ENCODE measurements around the gene AGT.

Gene AGT

DNA sequence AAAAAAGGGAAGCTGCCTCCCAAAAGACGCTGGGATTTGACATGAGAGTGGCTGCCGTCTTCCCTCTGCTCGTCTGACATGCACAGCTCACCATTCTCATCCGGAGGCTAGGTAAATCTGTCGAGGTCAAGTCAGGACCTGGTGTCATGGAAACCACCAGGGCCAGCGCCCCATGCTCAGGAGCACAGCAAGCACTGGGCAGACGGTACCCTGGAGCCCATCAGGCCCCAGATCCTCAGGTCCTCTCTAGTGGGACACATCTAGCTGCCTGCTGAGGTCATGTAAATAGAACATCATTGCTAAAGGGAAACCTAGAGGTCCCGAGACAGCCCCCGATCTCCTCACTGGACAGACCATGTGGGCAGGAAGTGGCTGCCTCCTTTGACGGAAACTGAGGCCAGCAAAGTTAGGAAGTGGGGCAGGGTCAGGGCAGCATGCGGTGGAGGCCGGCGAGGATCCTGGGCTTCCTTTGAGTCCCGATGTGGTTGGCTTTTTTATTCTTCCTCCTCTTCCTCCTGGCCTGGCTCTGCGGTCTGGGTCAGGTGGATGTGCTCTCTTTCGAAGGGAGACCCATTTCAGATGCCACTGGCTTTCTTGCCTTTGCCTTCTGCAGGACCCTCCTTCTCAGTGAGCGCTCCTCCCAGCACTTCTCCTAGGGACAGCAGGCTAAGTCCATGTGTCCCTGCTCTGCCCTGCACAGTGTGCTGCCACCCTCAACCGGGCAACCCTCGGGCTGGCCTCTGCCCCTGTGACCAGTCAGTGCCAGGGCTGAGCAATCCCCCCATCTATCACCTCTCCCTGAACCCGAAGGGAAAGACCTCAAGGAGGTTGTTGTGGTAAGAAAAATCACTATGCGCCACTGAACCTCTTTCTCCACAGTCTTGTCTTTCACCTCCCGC is 5.9 kb downstream of the AGT start:
- Histone ChIP-seq H3K9me3 (ENCODE audit: control insufficient read depth, low read length) (no peaks in the 10 kb centered on the region), H3K4me3 (ENCODE audit: insufficient read depth, low read depth, low read length) (no peak overlapping the region), H3K27me3 (ENCODE audit: control insufficient read depth, insufficient read depth, low read length, poor library complexity, severe bottlenecking) (no peaks in the 10 kb centered on the region), H3K27ac (ENCODE audit: insufficient read depth, low read depth, low read length, poor library complexity, severe bottlenecking) (no peak overlapping the region), H3K4me1 (ENCODE audit: control insufficient read depth, insufficient read depth, low read length) (no peaks in the 10 kb centered on the region), H3K36me3 (ENCODE audit: control insufficient read depth, insufficient read depth, low read length) (no peaks in the 10 kb centered on the region)
- 88 to 90% methylated on average over 22 of the region's 22 CpGs for WGBS, 2 experiments

DNA sequence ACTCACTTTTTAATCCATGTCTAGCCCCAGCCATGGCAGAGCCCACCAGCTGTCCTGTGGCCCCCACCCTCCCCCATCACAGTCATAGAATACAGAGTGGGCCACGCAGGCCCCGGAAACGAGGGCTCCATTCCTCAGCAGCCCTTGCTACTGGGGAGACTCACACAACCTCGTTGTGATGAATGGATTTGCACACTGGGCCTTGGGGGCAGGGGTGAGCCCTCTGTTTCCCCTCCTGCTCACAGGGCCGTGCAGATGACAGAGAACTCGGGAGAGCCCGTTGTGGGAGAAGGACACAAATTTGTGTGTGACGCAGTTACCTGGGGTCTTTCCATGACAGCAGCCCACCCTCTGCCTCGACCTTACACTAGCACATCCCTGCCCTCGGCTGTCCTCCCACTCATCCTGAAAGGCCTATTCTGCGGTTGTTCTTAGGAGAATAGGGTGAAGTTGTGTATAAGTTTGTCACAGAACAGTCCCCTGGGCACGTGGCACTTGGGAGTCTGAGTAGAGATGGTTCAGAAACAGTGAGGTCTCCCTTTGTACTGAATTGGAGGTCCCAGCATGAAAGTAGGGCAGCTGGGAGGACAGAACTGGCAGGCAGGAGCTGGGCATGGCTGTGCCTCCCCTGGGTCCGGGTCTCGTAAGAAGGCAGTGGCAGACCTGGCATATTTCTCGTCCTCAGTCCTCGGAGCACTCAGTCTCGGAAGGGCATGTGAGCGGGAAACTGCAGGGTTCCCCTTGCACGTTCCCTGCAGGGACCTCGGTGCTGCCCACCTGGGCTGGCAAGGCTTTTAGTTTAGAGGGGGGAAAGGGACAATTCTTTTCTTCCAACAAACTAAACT is 6.8 kb downstream of the AGT start:
- Histone ChIP-seq H3K27ac (ENCODE audit: insufficient read depth, low read depth, low read length, poor library complexity, severe bottlenecking) (no peak overlapping the region), H3K36me3 (ENCODE audit: control insufficient read depth, insufficient read depth, low read length) (no peaks in the 10 kb centered on the region), H3K4me1 (ENCODE audit: control insufficient read depth, insufficient read depth, low read length) (peaks cover 6% of the 10 kb centered on the region), H3K9me3 (ENCODE audit: control insufficient read depth, low read length) (no peaks in the 10 kb centered on the region), H3K27me3 (ENCODE audit: control insufficient read depth, insufficient read depth, low read length, poor library complexity, severe bottlenecking) (no peaks in the 10 kb centered on the region), H3K4me3 (ENCODE audit: insufficient read depth, low read depth, low read length) (no peak overlapping the region)
- 90 to 92% methylated on average over 18 to 20 of the region's 20 CpGs for WGBS, 2 experiments

DNA sequence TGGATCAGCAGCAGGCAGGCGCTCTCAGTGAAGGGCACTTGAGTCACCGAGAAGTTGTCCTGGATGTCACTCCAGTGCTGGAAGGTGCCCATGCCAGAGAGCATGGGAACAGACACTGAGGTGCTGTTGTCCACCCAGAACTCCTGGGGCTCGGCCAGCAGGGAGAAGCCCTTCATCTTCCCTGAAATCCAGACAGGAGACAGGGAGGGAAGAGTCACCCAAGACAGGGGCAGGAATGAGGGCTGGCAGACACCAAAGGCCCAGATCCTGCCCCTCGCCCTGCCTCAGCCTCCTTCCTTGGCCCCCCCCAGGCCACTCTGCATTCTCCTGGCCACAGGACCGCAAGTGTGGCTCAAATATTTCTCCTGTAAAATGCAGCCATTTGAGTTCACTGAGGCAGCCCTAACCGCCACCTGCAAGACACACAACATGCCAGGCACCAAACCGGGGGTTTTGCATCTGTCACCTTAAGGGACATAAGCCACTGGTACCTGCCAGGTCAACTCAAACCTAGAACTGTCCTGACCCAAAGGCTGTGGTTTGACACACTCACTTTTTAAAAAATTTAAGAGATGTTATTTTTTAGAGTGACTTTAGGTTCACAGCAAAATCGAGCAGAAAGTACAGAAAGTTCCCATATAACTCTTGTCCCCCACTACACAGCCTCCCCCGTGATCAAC is 7.8 kb downstream of the AGT start:
- no peaks in the 10 kb centered on the region for H3K27me3 ChIP-seq (ENCODE audit: control insufficient read depth, insufficient read depth, low read length, poor library complexity, severe bottlenecking)
- peaks cover 6% of the 10 kb centered on the region for H3K4me1 ChIP-seq (ENCODE audit: control insufficient read depth, insufficient read depth, low read length)
- H3K27ac ChIP-seq (ENCODE audit: insufficient read depth, low read depth, low read length, poor library complexity, severe bottlenecking), result no peak overlapping the region
- no peak overlapping the region for H3K4me3 ChIP-seq (ENCODE audit: insufficient read depth, low read depth, low read length)
- H3K9me3 ChIP-seq (ENCODE audit: control insufficient read depth, low read length), result no peaks in the 10 kb centered on the region
- WGBS, 2 experiments, result 91 to 93% methylated on average over 9 of the region's 9 CpGs
- H3K36me3 ChIP-seq (ENCODE audit: control insufficient read depth, insufficient read depth, low read length), result no peaks in the 10 kb centered on the region

DNA sequence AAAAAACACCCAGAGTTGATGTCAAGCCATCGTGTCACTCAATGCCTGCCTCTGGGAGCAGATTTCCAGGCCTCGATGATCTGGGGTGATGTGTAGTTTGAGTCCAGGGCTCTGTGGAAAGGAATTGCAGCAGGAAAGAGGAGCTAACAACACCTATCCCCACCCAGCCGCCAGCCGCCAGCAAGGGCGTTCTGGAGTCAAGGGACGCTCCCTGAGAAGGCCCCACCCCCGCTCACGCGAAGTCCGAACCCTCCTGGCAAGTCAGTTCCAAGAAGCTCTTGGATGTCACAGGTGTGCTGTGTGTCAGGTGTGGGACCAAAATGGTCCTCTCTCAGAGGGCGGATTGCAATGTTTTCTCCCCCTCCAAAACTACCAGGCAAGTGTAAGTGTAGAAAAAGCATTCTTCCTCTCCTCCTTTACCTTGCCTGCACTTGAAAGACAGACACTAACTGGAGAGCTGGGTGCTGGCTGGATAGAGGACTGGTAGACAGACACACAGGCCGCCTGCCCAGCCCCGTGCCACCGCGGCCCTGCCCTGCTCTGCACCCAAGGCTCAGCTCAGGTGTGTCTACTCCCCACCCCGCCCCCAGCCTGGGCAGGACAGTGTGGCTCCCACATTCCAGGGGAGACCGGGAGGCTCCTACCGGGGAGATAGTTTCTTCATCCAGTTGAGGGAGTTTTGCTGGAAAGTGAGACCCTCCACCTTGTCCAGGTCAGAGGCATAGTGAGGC is 8.5 kb downstream of the AGT start:
- Histone ChIP-seq H3K27me3 (ENCODE audit: control insufficient read depth, insufficient read depth, low read length, poor library complexity, severe bottlenecking) (no peaks in the 10 kb centered on the region), H3K4me1 (ENCODE audit: control insufficient read depth, insufficient read depth, low read length) (peaks cover 6% of the 10 kb centered on the region), H3K27ac (ENCODE audit: insufficient read depth, low read depth, low read length, poor library complexity, severe bottlenecking) (no peak overlapping the region), H3K36me3 (ENCODE audit: control insufficient read depth, insufficient read depth, low read length) (no peaks in the 10 kb centered on the region), H3K9me3 (ENCODE audit: control insufficient read depth, low read length) (no peaks in the 10 kb centered on the region), H3K4me3 (ENCODE audit: insufficient read depth, low read depth, low read length) (no peak overlapping the region)
- 90 to 91% methylated on average over 16 to 18 of the region's 18 CpGs for WGBS, 2 experiments

DNA sequence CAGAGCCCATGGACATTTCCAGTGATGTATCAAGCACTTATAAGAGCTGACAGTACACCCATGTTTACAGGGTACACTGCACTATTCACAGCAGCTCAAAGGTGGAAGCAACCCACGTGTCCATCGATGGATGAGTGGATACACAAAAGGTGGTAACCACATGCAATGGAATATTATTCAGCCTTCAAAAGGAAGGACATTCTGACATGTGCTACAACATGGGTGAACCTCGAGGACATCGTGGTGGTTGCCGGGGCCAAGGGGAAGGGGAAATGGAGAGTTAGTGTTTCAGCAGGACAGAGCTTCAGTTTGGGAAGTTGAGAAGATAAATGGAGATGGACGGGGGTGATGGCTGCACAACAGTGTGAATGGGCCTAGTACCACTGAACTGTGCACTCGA is 9.1 kb downstream of the AGT start:
- Histone ChIP-seq H3K36me3 (ENCODE audit: control insufficient read depth, insufficient read depth, low read length) (no peaks in the 10 kb centered on the region), H3K27ac (ENCODE audit: insufficient read depth, low read depth, low read length, poor library complexity, severe bottlenecking) (no peak overlapping the region), H3K4me1 (ENCODE audit: control insufficient read depth, insufficient read depth, low read length) (peaks cover 6% of the 10 kb centered on the region), H3K27me3 (ENCODE audit: control insufficient read depth, insufficient read depth, low read length, poor library complexity, severe bottlenecking) (no peaks in the 10 kb centered on the region), H3K9me3 (ENCODE audit: control insufficient read depth, low read length) (no peaks in the 10 kb centered on the region), H3K4me3 (ENCODE audit: insufficient read depth, low read depth, low read length) (no peak overlapping the region)
- WGBS, 2 experiments, result 94 to 96% methylated on average over 7 of the region's 7 CpGs

DNA sequence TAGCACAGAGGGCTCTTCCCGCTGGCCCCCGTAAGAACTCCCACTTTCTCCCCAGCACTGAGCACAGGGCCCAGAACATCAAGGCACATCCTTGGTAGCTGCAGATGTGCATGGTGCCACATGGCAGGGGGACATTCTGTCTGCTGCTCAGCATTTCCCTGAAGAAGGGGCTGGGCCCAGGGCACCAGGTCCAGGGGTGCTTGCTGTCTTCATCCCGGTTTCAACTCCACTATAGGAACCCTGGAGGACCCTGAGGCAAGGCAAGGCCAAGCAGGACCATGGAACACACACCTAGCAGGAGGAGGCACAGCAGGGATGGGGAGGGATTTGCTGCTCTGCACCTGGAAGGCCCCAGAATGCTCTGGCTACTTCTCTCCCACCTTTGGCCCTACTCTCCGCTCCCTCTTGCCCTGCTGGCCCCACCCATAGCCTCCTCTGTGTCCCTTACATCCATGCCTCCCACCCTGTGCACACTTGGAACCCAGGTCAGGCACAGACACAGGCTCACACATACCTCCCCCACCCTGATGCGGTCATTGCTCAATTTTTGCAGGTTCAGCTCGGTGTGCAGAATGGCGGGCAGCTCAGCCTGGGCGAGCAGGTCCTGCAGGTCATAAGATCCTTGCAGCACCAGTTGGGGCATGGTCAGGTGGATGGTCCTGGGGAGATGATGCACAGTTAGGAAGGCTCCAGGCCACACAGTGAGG is 10.1 kb downstream of the AGT start:
- Histone ChIP-seq H3K27me3 (ENCODE audit: control insufficient read depth, insufficient read depth, low read length, poor library complexity, severe bottlenecking) (no peaks in the 10 kb centered on the region), H3K4me1 (ENCODE audit: control insufficient read depth, insufficient read depth, low read length) (peaks cover 6% of the 10 kb centered on the region), H3K27ac (ENCODE audit: insufficient read depth, low read depth, low read length, poor library complexity, severe bottlenecking) (no peak overlapping the region), H3K4me3 (ENCODE audit: insufficient read depth, low read depth, low read length) (no peak overlapping the region), H3K36me3 (ENCODE audit: control insufficient read depth, insufficient read depth, low read length) (no peaks in the 10 kb centered on the region), H3K9me3 (ENCODE audit: control insufficient read depth, low read length) (no peaks in the 10 kb centered on the region)
- 96% methylated on average over 8 of the region's 8 CpGs for WGBS, 2 experiments

DNA sequence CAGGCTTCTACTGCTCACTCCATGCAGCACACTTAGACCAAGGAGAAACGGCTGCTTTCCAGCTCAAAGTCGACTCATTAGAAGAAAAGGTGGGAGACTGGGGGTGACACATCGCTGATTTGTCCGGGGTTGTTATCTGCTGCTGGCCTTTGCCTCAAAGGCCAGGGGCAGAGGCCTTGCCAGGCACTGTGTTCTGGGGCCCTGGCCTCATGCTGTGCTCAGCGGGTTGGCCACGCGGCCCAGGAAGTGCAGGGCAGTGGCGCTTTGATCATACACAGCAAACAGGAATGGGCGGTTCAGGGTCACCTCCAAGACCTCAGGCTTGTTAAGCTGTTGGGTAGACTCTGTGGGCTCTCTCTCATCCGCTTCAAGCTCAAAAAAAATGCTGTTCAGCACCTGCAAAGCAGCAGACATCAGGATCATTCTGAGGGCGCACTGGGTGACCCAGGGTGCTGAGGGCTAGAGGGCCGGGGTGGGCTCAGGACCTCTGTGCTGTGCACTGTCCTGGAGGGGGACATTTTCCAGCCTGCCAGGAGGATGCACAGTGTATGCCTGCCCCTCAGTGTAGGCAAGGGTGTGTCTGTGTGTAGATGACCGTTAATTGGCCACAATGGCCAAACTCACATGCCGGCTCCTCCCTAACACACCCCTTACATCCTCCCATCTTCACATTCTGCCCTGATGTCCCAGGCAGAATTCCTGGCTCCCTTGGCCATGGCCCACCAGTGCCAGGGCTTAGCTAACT is 10.8 kb downstream of the AGT start:
- H3K27me3 ChIP-seq (ENCODE audit: control insufficient read depth, insufficient read depth, low read length, poor library complexity, severe bottlenecking), result no peaks in the 10 kb centered on the region
- H3K27ac ChIP-seq (ENCODE audit: insufficient read depth, low read depth, low read length, poor library complexity, severe bottlenecking), result no peak overlapping the region
- H3K9me3 ChIP-seq (ENCODE audit: control insufficient read depth, low read length), result no peaks in the 10 kb centered on the region
- 80 to 86% methylated on average over 14 of the region's 14 CpGs for WGBS, 2 experiments
- no peaks in the 10 kb centered on the region for H3K36me3 ChIP-seq (ENCODE audit: control insufficient read depth, insufficient read depth, low read length)
- peaks cover 6% of the 10 kb centered on the region for H3K4me1 ChIP-seq (ENCODE audit: control insufficient read depth, insufficient read depth, low read length)
- no peak overlapping the region for H3K4me3 ChIP-seq (ENCODE audit: insufficient read depth, low read depth, low read length)

DNA sequence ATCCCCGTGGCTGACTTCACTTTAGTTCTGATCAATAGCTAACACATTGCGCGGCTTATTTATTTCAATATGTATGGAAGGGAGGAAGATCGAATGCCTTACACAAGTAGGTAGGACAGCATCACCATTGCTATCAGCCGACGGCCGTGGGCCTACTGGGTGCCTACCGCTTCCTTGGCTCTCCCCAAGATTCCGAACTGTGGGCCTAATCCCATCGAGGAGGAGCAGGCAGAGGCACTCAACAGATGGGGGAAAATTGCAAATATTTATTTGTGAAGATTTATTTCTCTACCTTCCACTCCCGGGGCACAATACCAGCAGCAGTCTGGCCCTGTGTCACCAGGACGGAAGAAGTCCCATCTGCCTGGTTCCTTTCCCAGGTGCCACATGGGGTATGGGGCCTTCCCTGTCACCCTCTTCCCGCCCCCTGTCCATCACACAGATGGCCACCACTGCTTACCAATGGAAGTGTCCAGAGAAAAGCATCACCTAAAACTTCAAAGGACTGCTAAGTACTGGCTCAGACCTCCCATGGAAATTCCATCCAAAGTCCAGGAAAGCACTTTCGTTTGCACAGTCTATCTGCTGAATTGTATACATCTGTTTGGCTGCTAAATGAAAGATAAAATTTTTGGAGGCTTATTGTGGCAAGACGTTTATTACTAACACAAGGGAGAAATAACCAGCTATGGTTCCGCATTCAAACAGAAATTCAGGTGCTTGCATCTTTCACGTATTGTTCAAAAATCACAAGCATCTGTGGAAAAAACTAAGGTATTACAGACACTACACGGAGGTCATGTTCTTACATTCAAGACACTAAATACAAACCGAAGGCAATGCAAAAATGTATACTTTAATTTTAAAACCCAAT is 11.8 kb downstream of the AGT start:
- H3K9me3 ChIP-seq (ENCODE audit: control insufficient read depth, low read length), result no peaks in the 10 kb centered on the region
- H3K27ac ChIP-seq (ENCODE audit: insufficient read depth, low read depth, low read length, poor library complexity, severe bottlenecking), result no peak overlapping the region
- H3K4me1 ChIP-seq (ENCODE audit: control insufficient read depth, insufficient read depth, low read length), result peaks cover 6% of the 10 kb centered on the region
- 95 to 96% methylated on average over 19 of the region's 19 CpGs for WGBS, 2 experiments
- H3K36me3 ChIP-seq (ENCODE audit: control insufficient read depth, insufficient read depth, low read length), result no peaks in the 10 kb centered on the region
- H3K4me3 ChIP-seq (ENCODE audit: insufficient read depth, low read depth, low read length), result no peak overlapping the region
- no peaks in the 10 kb centered on the region for H3K27me3 ChIP-seq (ENCODE audit: control insufficient read depth, insufficient read depth, low read length, poor library complexity, severe bottlenecking)

Data from ectodermal cell (in vitro differentiated cells).